Stimulated activated CD4-positive, alpha-beta T cell treated with anti-CD3 and anti-CD28 coated beads, TNF-alpha, amount 100 ng/mL, for 4 hours (primary cell): ENCODE measurements around the gene PLD5.
"Not testable (repeated sequence)": the region's sequence is repeated elsewhere in the genome, so short reads cannot be mapped to it uniquely, and the experiment has no call there.

Experiments
- DNase-seq, 3 experiments: peaks; one replicate each; pipeline ENCODE4 v3.0.0-alpha.2; 2020; ENCODE audit warnings: low read depth in 3 of 3

The PLD5 gene

DNA sequence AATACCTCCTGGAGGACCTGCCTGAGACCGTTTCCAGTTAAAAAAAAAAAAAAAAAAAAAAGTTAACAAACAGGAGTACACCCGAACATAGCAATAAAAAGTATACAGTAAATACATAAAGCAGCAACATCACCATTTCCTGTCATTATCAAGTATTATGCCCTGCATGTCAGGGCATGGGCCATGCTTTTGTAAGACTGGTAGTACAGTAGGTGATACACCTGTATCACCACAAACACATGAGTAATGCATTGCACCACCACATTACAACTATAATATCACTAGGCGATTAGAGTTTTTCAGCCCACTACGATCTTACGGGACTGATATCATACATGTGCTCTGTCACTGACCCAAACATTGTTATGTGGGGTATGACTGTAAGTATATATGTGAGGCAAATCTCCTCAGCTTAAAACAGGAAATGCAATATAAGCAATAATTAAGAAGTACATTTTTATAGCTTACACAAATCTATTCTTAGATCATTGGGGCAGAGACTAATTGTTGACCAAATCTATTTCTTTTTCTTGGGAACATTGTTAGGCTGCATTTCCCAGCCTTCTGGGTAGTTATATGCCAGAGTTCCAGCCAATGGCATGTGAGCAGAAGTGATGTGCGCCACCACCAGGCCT lies 98.1 kb downstream of the PLD5 start:
- DNase-seq, result no peak

DNA sequence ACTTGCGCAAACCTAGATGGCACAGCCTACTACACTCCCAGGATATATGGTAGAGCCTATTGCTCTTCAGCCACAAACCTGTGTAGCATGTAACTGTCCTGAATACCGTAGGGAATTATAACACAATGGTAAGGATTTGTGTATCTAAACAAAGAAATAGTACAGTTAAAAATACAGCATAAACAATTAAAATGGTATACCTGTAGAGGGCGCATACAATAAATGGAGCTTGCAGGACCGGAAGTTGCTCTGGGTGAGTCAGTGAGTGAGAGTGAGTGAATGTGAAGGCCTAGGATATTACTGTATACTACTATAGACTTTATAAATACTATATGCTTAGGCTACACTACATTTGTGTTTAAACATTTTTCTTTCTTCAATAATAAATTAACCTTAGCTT lies 99.3 kb downstream of the PLD5 start:
- no peak for DNase-seq

DNA sequence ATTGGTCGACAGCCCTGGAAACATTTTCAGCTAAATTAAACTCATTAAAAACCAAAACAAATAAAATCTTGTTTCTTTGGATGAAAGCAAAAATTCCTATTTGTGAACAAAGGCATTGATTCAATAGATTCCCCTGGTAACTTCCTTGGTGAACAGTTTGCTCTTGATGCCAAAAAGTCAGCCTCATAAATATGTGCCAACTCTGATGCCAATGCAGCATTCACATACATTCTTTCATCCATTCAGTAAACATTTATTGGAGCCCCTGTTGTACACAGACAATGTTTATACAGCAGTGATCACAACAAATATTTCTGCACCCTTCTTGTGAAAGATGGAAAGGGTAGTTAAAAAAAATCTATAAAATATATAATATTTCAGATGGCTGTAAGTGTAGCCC lies 107.8 kb downstream of the PLD5 start:
- no peak for DNase-seq

DNA sequence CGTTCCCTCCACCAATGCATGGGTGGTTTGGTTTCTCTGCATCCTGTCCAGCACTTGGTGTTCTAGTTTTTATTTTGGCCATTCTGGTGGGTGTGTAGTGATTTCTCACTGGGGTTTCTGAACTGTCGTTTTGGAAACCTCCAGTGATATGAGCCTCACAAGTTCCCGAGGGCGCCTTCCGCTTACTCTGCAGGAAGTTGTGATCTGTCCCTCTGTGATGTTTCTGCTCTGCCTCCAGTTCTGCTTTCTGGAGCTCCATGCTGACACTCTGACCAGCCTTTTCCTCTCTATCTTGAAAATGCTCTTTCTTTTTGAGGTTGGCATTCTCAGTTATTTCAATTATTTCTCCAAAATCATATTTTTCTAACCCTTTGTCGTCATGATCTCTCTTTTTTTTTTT lies 111.6 kb downstream of the PLD5 start:
- DNase-seq, result no peak

- no peak for DNase-seq
Measured at GRCh38 chr1:242411901-242412300, 112.6 kb downstream of the PLD5 start.

- no peak for DNase-seq
Measured at GRCh38 chr1:242405947-242406346, 118.5 kb downstream of the PLD5 start.

DNA sequence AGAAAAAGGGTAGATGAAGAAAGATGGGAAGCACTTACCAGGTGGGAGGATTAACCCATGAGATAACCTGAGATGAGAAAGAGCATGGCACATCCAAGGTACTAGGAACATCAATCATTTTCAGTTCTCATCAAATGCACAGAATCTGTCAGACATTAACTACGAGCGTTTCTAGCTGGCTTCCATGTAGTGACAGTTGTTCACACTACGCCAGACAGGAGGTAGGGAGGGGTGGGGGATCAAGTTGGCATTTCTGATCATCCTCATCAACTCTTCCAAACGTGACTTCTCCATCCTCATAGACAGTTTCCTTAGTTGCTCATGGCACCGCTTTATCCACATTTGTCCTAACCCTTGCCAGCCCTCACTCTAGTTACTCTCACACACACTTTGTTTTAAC lies 120.2 kb downstream of the PLD5 start:
- DNase-seq, result no peak

DNA sequence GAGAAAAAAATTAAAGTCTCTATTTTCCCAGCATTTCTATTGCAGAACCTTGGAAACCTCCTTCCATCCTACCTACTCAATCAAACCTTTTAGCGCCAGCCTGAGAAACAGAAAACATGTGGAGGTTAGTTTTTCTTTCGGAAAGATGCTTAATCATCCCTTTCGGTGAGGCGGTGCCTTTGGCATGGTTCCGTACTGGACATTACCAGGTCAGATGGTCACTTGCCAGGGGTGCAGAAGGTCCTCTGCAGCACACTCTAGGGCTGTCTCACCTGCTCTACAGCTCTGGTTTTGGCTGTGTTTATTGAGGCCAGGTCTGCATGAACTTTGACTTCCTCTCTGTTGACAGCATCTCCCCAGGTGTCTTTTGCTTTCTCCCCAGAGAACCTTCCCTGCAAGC lies 121.5 kb downstream of the PLD5 start:
- no peak for DNase-seq

DNA sequence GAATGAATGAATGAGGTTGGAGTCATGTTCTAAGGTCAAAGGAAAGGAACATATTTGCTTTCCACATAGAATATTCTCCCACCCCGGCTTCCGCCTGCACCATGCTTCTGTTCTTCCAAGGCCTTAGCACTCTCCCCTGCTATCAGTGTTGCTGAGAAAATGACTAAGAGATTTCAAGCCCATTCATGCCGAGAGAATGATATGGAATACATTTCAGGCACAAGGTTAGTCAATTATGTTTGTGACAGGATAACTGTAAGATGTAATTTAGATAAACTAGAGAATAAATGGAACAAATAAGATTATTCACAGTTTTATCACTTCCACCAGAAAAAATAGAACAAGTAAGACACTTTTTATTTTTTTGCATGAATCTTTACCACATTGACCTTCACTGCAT lies 122.6 kb downstream of the PLD5 start:
- DNase-seq, result no peak

DNA sequence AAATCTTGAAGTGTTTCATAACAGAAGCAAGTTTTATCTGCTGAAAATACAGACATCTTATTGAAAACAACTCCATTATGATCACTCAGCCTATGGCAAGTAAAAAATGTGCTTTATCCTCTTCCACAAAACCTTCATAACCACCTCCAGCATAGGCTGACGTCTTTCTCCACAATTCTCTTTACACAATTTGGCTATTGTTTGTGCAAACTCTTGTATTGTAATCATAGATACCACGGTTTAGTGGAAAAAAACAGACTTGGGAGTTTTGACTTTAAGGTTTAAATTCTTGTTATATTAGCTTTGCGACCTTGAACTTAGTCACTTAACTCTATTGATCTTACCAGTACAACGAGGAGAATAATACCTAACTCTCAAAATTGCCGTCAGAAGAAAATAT lies 126.1 kb downstream of the PLD5 start:
- no peak for DNase-seq

DNA sequence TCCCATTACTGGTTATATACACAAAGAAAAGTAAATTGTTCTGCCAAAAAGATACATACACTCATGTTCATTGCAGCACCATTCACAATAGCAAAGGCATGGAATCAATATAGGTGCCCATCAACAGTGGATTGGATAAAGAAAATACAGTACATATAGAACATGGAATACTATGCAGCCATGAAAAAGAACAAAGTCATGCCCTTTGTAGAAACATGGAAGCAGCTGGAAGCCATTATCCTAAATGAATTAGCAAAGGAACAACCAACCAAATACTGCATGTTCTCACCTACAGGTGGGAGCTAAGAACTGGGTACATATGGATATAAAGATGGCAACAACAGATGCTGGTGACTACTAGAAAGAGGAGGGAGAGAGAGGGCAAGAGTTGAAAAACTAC lies 132.6 kb downstream of the PLD5 start:
- DNase-seq, result no peak

- DNase-seq, result not testable (repeated sequence)
Measured at GRCh38 chr1:242376121-242376520, 148.4 kb downstream of the PLD5 start.

GRCh38 chr1:242350446-242350845 lies 174.1 kb downstream of the PLD5 start:
- DNase-seq, result not testable (repeated sequence)

GRCh38 chr1:242349636-242350035 lies 174.9 kb downstream of the PLD5 start:
- DNase-seq, result no peak

- not testable (repeated sequence) for DNase-seq
Measured at GRCh38 chr1:242330865-242331264, 193.6 kb downstream of the PLD5 start.

GRCh38 chr1:242327381-242327780 lies 197.1 kb downstream of the PLD5 start:
- not testable (repeated sequence) for DNase-seq

GRCh38 chr1:242321981-242322380 lies 202.5 kb downstream of the PLD5 start:
- not testable (repeated sequence) for DNase-seq

- no peak for DNase-seq
Measured at GRCh38 chr1:242318140-242318539, 206.4 kb downstream of the PLD5 start.

- not testable (repeated sequence) for DNase-seq
Measured at GRCh38 chr1:242314865-242315264, 209.6 kb downstream of the PLD5 start.

DNA sequence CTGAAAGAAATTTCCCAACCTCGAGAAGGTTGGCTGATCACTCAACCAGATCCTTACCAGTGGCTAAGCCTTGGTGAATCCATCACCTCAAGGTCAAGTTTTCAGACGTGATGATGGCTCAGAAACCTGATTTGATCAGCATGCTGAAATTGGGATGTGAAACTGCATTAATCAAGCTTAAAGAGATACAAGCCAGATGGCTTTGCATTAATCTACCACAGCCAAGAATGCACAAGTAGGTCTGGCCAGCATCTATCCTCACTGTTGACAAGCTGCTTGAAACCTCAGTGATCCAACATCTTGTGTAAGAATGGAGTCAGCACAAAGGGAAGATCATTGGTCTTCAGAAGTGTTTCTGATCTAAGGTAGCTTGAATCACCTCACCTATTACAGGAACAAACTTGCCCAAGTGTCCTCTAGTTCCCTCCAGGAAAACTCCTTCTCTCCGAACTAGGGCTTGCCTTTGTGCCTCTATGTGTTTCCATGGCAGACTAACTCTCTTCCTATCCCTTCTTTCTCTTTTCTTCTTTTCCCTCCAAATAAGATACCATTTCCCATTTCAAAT lies 210.3 kb downstream of the PLD5 start:
- not testable (repeated sequence) for DNase-seq

DNA sequence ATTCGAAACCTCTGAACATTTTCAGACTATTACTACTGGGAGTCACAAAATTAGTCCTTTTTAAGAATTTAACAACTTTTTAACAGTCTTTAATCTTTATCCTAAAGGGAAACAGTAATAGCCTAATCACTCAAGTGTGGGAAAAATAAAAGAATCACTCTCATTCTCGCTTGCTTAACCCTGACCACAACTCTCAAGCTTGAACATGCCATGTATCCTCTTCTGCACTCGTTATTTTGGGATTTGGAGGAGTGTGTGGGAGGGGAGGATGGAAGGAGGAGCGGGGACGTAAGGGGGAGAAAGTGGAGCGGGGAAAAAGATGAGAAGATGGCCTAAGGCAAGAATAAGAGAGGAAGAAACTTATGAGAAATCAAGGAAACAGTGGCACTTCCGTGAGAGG lies 215.8 kb downstream of the PLD5 start:
- not testable (repeated sequence) for DNase-seq

- DNase-seq, result not testable (repeated sequence)
Measured at GRCh38 chr1:242293781-242294180, 230.7 kb downstream of the PLD5 start.

- not testable (repeated sequence) for DNase-seq
Measured at GRCh38 chr1:242288067-242288466, 236.4 kb downstream of the PLD5 start.
